ENCODE results near the gene STX11. TPM values are rescaled to one million over a fixed set of nuclear protein-coding genes. Genes with fewer than 3 reads are reported as not detected.

STX11 gene
- polyA plus RNA-seq, 1 donor from 2014 or later = not detected

- Histone ChIP-seq H3K4me3 (ENCODE audit: low read length) (no peak overlapping the region), H3K36me3 (ENCODE audit: insufficient read depth, low read length) (no peaks in the 10 kb centered on the region), H3K27ac (ENCODE audit: low read length) (no peak overlapping the region), H4K20me1 (ENCODE audit: insufficient read depth) (no peaks in the 10 kb centered on the region), H3K4me2 (ENCODE audit: low read length) (no peak overlapping the region), H2AFZ (ENCODE audit: low read depth, low read length) (no peak overlapping the region), H3K9me2 (ENCODE audit: insufficient read depth, low read length) (no peaks in the 10 kb centered on the region), H3K9me3 (ENCODE audit: low read length) (no peaks in the 10 kb centered on the region), H3K79me2 (replicated peaks; ENCODE audit: insufficient read depth, low read length) (no peaks in the 10 kb centered on the region), H3K27me3 (ENCODE audit: insufficient read depth, low read depth, low read length) (no peaks in the 10 kb centered on the region), H3K9ac (ENCODE audit: low read length) (no peak overlapping the region), H3F3A (ENCODE audit: insufficient read depth, low read length, poor library complexity, severe bottlenecking) (no peaks in the 10 kb centered on the region)
- no peak for TF ChIP-seq EP300 (conservative IDR thresholded peaks at IDR 0.05; ENCODE audit: poor library complexity, severe bottlenecking)
- TF ChIP-seq POLR2AphosphoS5 (IDR thresholded peaks at IDR 0.05) = no peak
- TF ChIP-seq SMC3 (conservative IDR thresholded peaks at IDR 0.05; ENCODE audit: poor library complexity) = no peak
- no peak for TF ChIP-seq TAF1 (IDR thresholded peaks at IDR 0.05; ENCODE audit: low read depth)
- TF ChIP-seq RAD21 (conservative IDR thresholded peaks at IDR 0.05) = no peak
- TF ChIP-seq EZH2 (IDR thresholded peaks at IDR 0.05; ENCODE audit: borderline replicate concordance, insufficient read depth, low read length, poor library complexity, severe bottlenecking) = no peak
- TF ChIP-seq MXI1 (conservative IDR thresholded peaks at IDR 0.05; ENCODE audit: poor library complexity, severe bottlenecking) = no peak
- TF ChIP-seq REST (IDR thresholded peaks at IDR 0.05; ENCODE audit: borderline replicate concordance) = no peak
- no peak for TF ChIP-seq CTCF (IDR thresholded peaks at IDR 0.05; ENCODE audit: poor library complexity, severe bottlenecking)
Measured at GRCh38 chr6:144171406-144171805, 21.1 kb downstream of the STX11 start.

GRCh38 chr6:144174006-144174405, 23.7 kb downstream of the STX11 start:
- Histone ChIP-seq H3K79me2 (replicated peaks; ENCODE audit: insufficient read depth, low read length) (no peaks in the 10 kb centered on the region), H3K27ac (ENCODE audit: low read length) (no peak overlapping the region), H3F3A (ENCODE audit: insufficient read depth, low read length, poor library complexity, severe bottlenecking) (no peaks in the 10 kb centered on the region), H3K36me3 (ENCODE audit: insufficient read depth, low read length) (no peaks in the 10 kb centered on the region), H4K20me1 (ENCODE audit: insufficient read depth) (no peaks in the 10 kb centered on the region), H3K9me3 (ENCODE audit: low read length) (no peaks in the 10 kb centered on the region), H2AFZ (ENCODE audit: low read depth, low read length) (no peak overlapping the region), H3K4me2 (ENCODE audit: low read length) (no peak overlapping the region), H3K9me2 (ENCODE audit: insufficient read depth, low read length) (no peaks in the 10 kb centered on the region), H3K9ac (ENCODE audit: low read length) (no peak overlapping the region), H3K4me3 (ENCODE audit: low read length) (no peak overlapping the region), H3K27me3 (ENCODE audit: insufficient read depth, low read depth, low read length) (no peaks in the 10 kb centered on the region)
- TF ChIP-seq POLR2AphosphoS5 (IDR thresholded peaks at IDR 0.05) (no peak), EZH2 (IDR thresholded peaks at IDR 0.05; ENCODE audit: borderline replicate concordance, insufficient read depth, low read length, poor library complexity, severe bottlenecking) (no peak), SMC3 (conservative IDR thresholded peaks at IDR 0.05; ENCODE audit: poor library complexity) (no peak), CTCF (IDR thresholded peaks at IDR 0.05; ENCODE audit: poor library complexity, severe bottlenecking) (no peak), RAD21 (conservative IDR thresholded peaks at IDR 0.05) (no peak)

Measured in neural cell (in vitro differentiated cells).